H1 (cell line): Measurements from ENCODE around the gene CABP4. TPM values are rescaled to one million over a fixed set of nuclear protein-coding genes. Genes with fewer than 3 reads are reported as not detected.

Experiments
- CTCF ChIA-PET: fragments of 300-600 bp; sonication (Branson Sonifier 250); formaldehyde crosslinking; loops from one replicate; lab custom pipeline; 2021; ENCODE audit not compliant: partially characterized antibody; lab: Charles Lee
- POLR2A ChIA-PET: fragments of 300-600 bp; sonication (Branson Sonifier 250); formaldehyde crosslinking; loops from one replicate; lab custom pipeline; 2021; ENCODE audit warnings: inconsistent platforms; ENCODE audit not compliant: partially characterized antibody; lab: Charles Lee
- DNase-seq, 2 experiments: peaks; one replicate each; pipeline versions ENCODE4 v3.0.0 to v3.0.0-alpha.2; 2010 to 2022; ENCODE audit warnings: low spot score in 2 of 2, low read depth in 1 of 2, mixed read lengths in 1 of 2
- FAIRE-seq: peaks from 2 replicates; lab custom pipeline; 2011; peaks lifted over from hg19 to GRCh38; lab: Jason Lieb, UNC
- H2AFZ ChIP-seq: 2 replicates; pipeline ENCODE4 v1.8.1; 2012; ENCODE audit warnings: low read length, inconsistent platforms
- H2AK5ac ChIP-seq: 2 replicates; pipeline ENCODE4 v1.6.1; 2013; ENCODE audit warnings: low read depth, low read length
- H2BK120ac ChIP-seq: replicated peaks from 2 replicates; pipeline ENCODE3; 2013; ENCODE audit warnings: low read depth, low read length, inconsistent platforms
- H2BK12ac ChIP-seq: 2 replicates; pipeline ENCODE4 v1.6.1; 2013; ENCODE audit warnings: low read depth, low read length
- H2BK15ac ChIP-seq: 2 replicates; pipeline ENCODE4 v1.6.1; 2013; ENCODE audit warnings: low read length
- H2BK20ac ChIP-seq: 2 replicates; pipeline ENCODE4 v1.6.1; 2013; ENCODE audit warnings: low read length
- H2BK5ac ChIP-seq: 2 replicates; pipeline ENCODE4 v1.6.1; 2013; ENCODE audit warnings: low read depth, low read length
- H3K14ac ChIP-seq: 2 replicates; pipeline ENCODE4 v1.6.1; 2013; ENCODE audit warnings: inconsistent platforms; ENCODE audit not compliant: insufficient read length
- H3K18ac ChIP-seq: 2 replicates; pipeline ENCODE4 v1.6.1; 2013; ENCODE audit warnings: low read length; ENCODE audit errors: extremely low read depth
- H3K23ac ChIP-seq: 2 replicates; pipeline ENCODE4 v1.6.1; 2013; ENCODE audit warnings: inconsistent platforms; ENCODE audit not compliant: insufficient read length
- H3K23me2 ChIP-seq: 2 replicates; pipeline ENCODE4 v1.6.1; 2013; ENCODE audit warnings: low read depth, low read length
- H3K27ac ChIP-seq: 2 replicates; pipeline ENCODE4 v1.6.1; 2011; ENCODE audit warnings: low read depth, low read length, inconsistent platforms
- H3K27me3 ChIP-seq, 4 experiments: replicated peaks in 1 of 4; 1 replicate in 1 of 4; 2 replicates in 3 of 4; pipeline versions ENCODE4 v1.6.1 to v1.8.1; 2011 to 2013; ENCODE audit warnings: low read length in 3 of 4, mild to moderate bottlenecking in 3 of 4, inconsistent platforms in 2 of 4, mixed read lengths in 2 of 4, moderate library complexity in 1 of 4; ENCODE audit not compliant: control insufficient read depth in 3 of 4, insufficient read depth in 3 of 4; ENCODE audit errors: extremely low read depth in 1 of 4
- H3K36me3 ChIP-seq, 4 experiments: 2 replicates each; pipeline versions ENCODE4 v1.6.1 to v1.8.1; 2011 to 2013; ENCODE audit warnings: mild to moderate bottlenecking in 4 of 4, low read length in 3 of 4, moderate library complexity in 2 of 4, control low read depth in 1 of 4, inconsistent platforms in 1 of 4; ENCODE audit not compliant: insufficient read depth in 4 of 4, control insufficient read depth in 2 of 4
- H3K4ac ChIP-seq: replicated peaks from 2 replicates; pipeline ENCODE3; 2013; ENCODE audit warnings: low read length, low read depth, mixed read lengths, inconsistent platforms; ENCODE audit not compliant: insufficient read length
- H3K4me1 ChIP-seq, 4 experiments: replicated peaks in 1 of 4; 1 replicate in 1 of 4; 2 replicates in 3 of 4; pipeline versions ENCODE4 v1.6.1 to v1.8.1; 2011 to 2013; ENCODE audit warnings: low read length in 3 of 4, inconsistent platforms in 2 of 4, mixed read lengths in 1 of 4; ENCODE audit not compliant: insufficient read depth in 4 of 4, control insufficient read depth in 3 of 4
- H3K4me2 ChIP-seq, 2 experiments: 2 replicates each; pipeline versions ENCODE4 v1.6.1 to v1.8.1; 2011 to 2013; ENCODE audit warnings: low read depth in 2 of 2, low read length in 2 of 2, control low read depth in 1 of 2, inconsistent platforms in 1 of 2, mild to moderate bottlenecking in 1 of 2; ENCODE audit not compliant: insufficient read depth in 1 of 2
- H3K4me3 ChIP-seq, 4 experiments: fragments of 200-600, 300-600 bp in 1 of 4; sonication (generic), shearing (Covaris generic), sonication (Bioruptor Twin) in 1 of 4; 2 replicates each; pipeline versions ENCODE4 v1.5.1 to v1.8.1; 2011 to 2016; ENCODE audit warnings: low read length in 4 of 4, low read depth in 3 of 4, control low read depth in 2 of 4, inconsistent platforms in 2 of 4, mild to moderate bottlenecking in 2 of 4, mixed read lengths in 1 of 4, moderate library complexity in 1 of 4; ENCODE audit not compliant: insufficient read depth in 2 of 4; ENCODE audit errors: extremely low read depth in 1 of 4
- H3K56ac ChIP-seq: replicated peaks from 2 replicates; pipeline ENCODE3; 2013; ENCODE audit warnings: low read depth, mild to moderate bottlenecking, mixed read lengths, low read length, inconsistent platforms; ENCODE audit not compliant: insufficient read length
- H3K79me1 ChIP-seq: 2 replicates; pipeline ENCODE4 v1.6.1; 2013; ENCODE audit warnings: low read depth, low read length, control low read depth
- H3K79me2 ChIP-seq, 2 experiments: 2 replicates each; pipeline versions ENCODE4 v1.6.1 to v1.8.1; 2012 to 2013; ENCODE audit warnings: low read length in 2 of 2, mild to moderate bottlenecking in 2 of 2, inconsistent platforms in 1 of 2; ENCODE audit not compliant: insufficient read depth in 2 of 2, control insufficient read depth in 1 of 2
- H3K9ac ChIP-seq, 4 experiments: replicated peaks in 1 of 4; 1 replicate in 1 of 4; 2 replicates in 3 of 4; pipeline versions ENCODE4 v1.6.1 to v1.8.1; 2011 to 2013; ENCODE audit warnings: low read depth in 3 of 4, low read length in 3 of 4, control low read depth in 2 of 4, mild to moderate bottlenecking in 2 of 4, moderate library complexity in 2 of 4, inconsistent platforms in 1 of 4; ENCODE audit errors: extremely low read depth in 1 of 4
- H3K9me3 ChIP-seq, 2 experiments: 2 replicates each; pipeline versions ENCODE4 v1.6.1 to v1.8.1; 2012 to 2013; ENCODE audit warnings: mild to moderate bottlenecking in 2 of 2, moderate library complexity in 2 of 2, control low read depth in 1 of 2, inconsistent platforms in 1 of 2, low read depth in 1 of 2, low read length in 1 of 2, mixed read lengths in 1 of 2; ENCODE audit not compliant: insufficient read depth in 2 of 2
- H4K20me1 ChIP-seq, 2 experiments: replicated peaks in 1 of 2; 2 replicates each; pipeline versions ENCODE3 to v1.8.1; 2011 to 2013; ENCODE audit warnings: inconsistent platforms in 2 of 2, low read length in 2 of 2, mild to moderate bottlenecking in 1 of 2; ENCODE audit not compliant: insufficient read depth in 2 of 2, control insufficient read depth in 1 of 2
- H4K5ac ChIP-seq: 2 replicates; pipeline ENCODE4 v1.6.1; 2013; ENCODE audit warnings: low read length, low read depth, mixed read lengths, inconsistent platforms; ENCODE audit not compliant: insufficient read length
- H4K8ac ChIP-seq: 2 replicates; pipeline ENCODE4 v1.8.0; 2013; ENCODE audit warnings: mild to moderate bottlenecking, moderate library complexity, low read length, inconsistent platforms; ENCODE audit not compliant: insufficient read depth; ENCODE audit errors: extremely low read depth
- H4K91ac ChIP-seq: replicated peaks from 2 replicates; pipeline ENCODE3; 2013; ENCODE audit warnings: low read length, mixed read lengths, inconsistent platforms; ENCODE audit not compliant: insufficient read length
- BCL11A ChIP-seq, 2 experiments: IDR thresholded peaks; one replicate each; pipeline ENCODE4 v1.6.1; 2011; ENCODE audit warnings: low read depth in 2 of 2, low read length in 2 of 2, mild to moderate bottlenecking in 2 of 2
- HDAC6 ChIP-seq: IDR thresholded peaks from one replicate; pipeline ENCODE4 v1.7.1; 2012; ENCODE audit warnings: low read depth, mild to moderate bottlenecking, inconsistent platforms, low read length, moderate library complexity
- KDM4A ChIP-seq: IDR thresholded peaks from one replicate; pipeline ENCODE4 v1.7.1; 2012; ENCODE audit warnings: low read depth, mild to moderate bottlenecking, moderate library complexity, low read length, inconsistent platforms; ENCODE audit not compliant: severe bottlenecking
- KDM5A ChIP-seq: fragments of 200-600 bp; IDR thresholded peaks from 2 replicates; pipeline ENCODE4 v1.7.1; 2012; ENCODE audit warnings: mild to moderate bottlenecking, low read length, inconsistent platforms, mixed read lengths
- MAFK ChIP-seq: IDR thresholded peaks from 2 replicates; pipeline ENCODE4 v1.6.1; 2012; ENCODE audit warnings: low read depth, mild to moderate bottlenecking, improper control_type of control experiment, low read length
- RNF2 ChIP-seq: fragments of 200-900, 300-1000 bp; sonication (generic); IDR thresholded peaks from 2 replicates; pipeline ENCODE4 v1.7.1; 2016; ENCODE audit warnings: borderline replicate concordance, low read depth, mild to moderate bottlenecking, antibody characterized with exemption, low read length; ENCODE audit not compliant: poor library complexity, severe bottlenecking; ENCODE audit errors: missing control alignments
- SP2 ChIP-seq: IDR thresholded peaks from 2 replicates; pipeline ENCODE4 v1.6.1; 2012; ENCODE audit warnings: mild to moderate bottlenecking, low read length, inconsistent platforms
- SUZ12 ChIP-seq: fragments of 200-600 bp; sonication (generic); IDR thresholded peaks from 2 replicates; pipeline ENCODE4 v1.6.1; 2012; ENCODE audit warnings: mild to moderate bottlenecking, inconsistent platforms, low read length, moderate library complexity, mixed read lengths
- TAF1 ChIP-seq: IDR thresholded peaks from 2 replicates; pipeline ENCODE4 v1.6.1; 2011; ENCODE audit warnings: mild to moderate bottlenecking, low read depth, low read length
- TEAD4 ChIP-seq: IDR thresholded peaks from 2 replicates; pipeline ENCODE4 v1.6.1; 2012; ENCODE audit warnings: low read depth, low read length, inconsistent platforms, mixed read lengths
- WGBS, 2 experiments: shearing (Covaris generic) in 1 of 2; methylation state at CpG; one replicate each; pipeline versions ENCODE4 v1.1.6 to v1.1.7; 2013 to 2015; ENCODE audit warnings: low lambda C conversion rate in 2 of 2, mixed read lengths in 2 of 2, inconsistent platforms in 1 of 2, low coverage in 1 of 2, missing lambda C conversion rate in 1 of 2; ENCODE audit not compliant: insufficient replicate concordance in 2 of 2, insufficient coverage in 1 of 2, insufficient read length in 1 of 2; ENCODE audit errors: extremely low coverage in 1 of 2, missing lambda C conversion rate in 1 of 2; 5-methylcytosine and 5-hydroxymethylcytosine counted together
- polyA plus RNA-seq, 7 experiments: library from polyadenylated mRNA; depleted of rRNA in 3 of 7; stranded (reverse) in 5 of 7; unstranded in 2 of 7; fragments of >200 nt in 5 of 7; fragments of 200-250 nt in 2 of 7; gene quantifications; 1 replicate in 5 of 7; 2 replicates in 1 of 7; 4 replicates in 1 of 7; pipeline versions ENCODE4 v1.2.1 to v1.2.3, GENCODE V29; 2011 to 2013; ENCODE audit warnings: missing spikeins in 2 of 7, mixed read lengths in 2 of 7
- total RNA-seq: library from RNA; stranded (reverse); fragmentation: NEBNext Ultra II Directional; extraction: Animal tissue kit (Norgen Biotek cat#: 25700); gene quantifications from 2 replicates; pipeline ENCODE4 v1.2.1, GENCODE V29; 2021
- TF ChIP-seq, protein P1 (sequence below): IDR thresholded peaks from 2 replicates; pipeline ENCODE4 v1.6.1; 2012; ENCODE audit warnings: low read length, inconsistent platforms

The CABP4 gene
- total and polyA plus RNA-seq, 2 of the 8 experiments (the other 6 are each of a cell fraction or from before 2014, with no cell fraction given): not detected

DNA sequence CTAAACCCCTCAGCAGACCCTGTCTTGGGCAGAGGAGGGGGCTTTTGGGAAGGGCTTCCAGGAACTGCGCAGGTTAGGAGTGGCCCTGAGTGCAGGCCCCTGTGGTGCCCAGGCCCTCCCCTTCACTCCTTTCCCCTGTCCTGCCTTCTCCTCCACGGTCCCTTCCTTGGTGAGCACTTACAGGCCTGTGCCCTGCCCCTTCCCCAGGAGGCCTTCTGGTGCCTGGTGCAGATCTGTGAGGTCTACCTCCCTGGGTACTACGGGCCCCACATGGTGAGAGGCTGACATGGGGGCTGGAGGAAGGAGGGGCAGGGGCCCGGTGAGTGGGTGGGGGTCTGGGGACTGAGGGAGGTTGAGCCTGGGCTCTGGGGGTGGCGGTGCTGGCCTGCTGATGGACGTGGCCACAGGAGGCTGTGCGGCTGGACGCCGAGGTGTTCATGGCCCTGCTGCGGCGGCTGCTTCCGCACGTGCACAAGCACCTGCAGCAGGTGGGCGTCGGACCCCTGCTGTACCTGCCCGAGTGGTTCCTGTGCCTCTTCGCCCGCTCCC lies 48.7 kb upstream of the CABP4 start:
- Histone ChIP-seq H3K18ac (no peak overlapping the region), H3K4me3 (no peak overlapping the region), H3K4me1 (peaks cover 0 to 14% (median 8%) of the 10 kb centered on the region in 4 experiments; a peak in 5 of 7 replicates), H2BK15ac (no peak overlapping the region), H4K20me1 (no peaks in the 10 kb centered on the region), H3K27me3 (peaks cover 0 to 4% (median 2%) of the 10 kb centered on the region in 4 experiments; a peak in 3 of 7 replicates), H3K9me3 (no peaks in the 10 kb centered on the region), H2BK12ac (no peak overlapping the region), H3K14ac (no peak overlapping the region), H3K79me1 (no peaks in the 10 kb centered on the region), H2BK20ac (no peak overlapping the region), H3K4me2 (no peak overlapping the region), H3K36me3 (no peaks in the 10 kb centered on the region), H3K56ac (no peak overlapping the region), H2BK5ac (no peak overlapping the region), H3K27ac (no peak overlapping the region), H3K23me2 (0 out of 2 replicates have a peak, but pooled peaks cover 2% of the 10 kb centered on the region), H2AK5ac (no peak overlapping the region), H2AFZ (no peak overlapping the region), H3K4ac (no peak overlapping the region), H3K9ac (no peak overlapping the region), H4K91ac (no peak overlapping the region), H2BK120ac (no peak overlapping the region), H4K5ac (no peak overlapping the region), H4K8ac (peak overlapping the region; percentile 57; the same call in 1 of the 2 replicates), H3K23ac (no peak overlapping the region), H3K79me2 (no peaks in the 10 kb centered on the region)
- CTCF ChIA-PET: interaction anchor here (0.9 to 1.2 kb wide), 4 partner anchors 10 to 49 kb away, joined by 3 to 6 read pairs (median 4); no protein-coding TSS in a partner anchor
- no peak for DNase-seq
- FAIRE-seq: no peak
- POLR2A ChIA-PET: interaction anchor here (0.8 to 1.9 kb wide), 7 partner anchors 9 to 53 kb away, joined by 3 to 8 read pairs (median 3); partner anchors contain the start of gene POLD4
- 94% methylated on average over 10 of the region's 18 CpGs; no CpG with 5 or more reads in 1 of the 2 experiments for WGBS, 2 experiments
- TF ChIP-seq HDAC6: no peak
- TF ChIP-seq KDM4A: no peak
- TF ChIP-seq BCL11A (IDR thresholded peaks at IDR 0.05; ENCODE audit: low read depth in 2 of 2, low read length in 2 of 2): no peak
- TF ChIP-seq KDM5A: no peak
- TF ChIP-seq SUZ12: no peak
- TF ChIP-seq RNF2: no peak
- no peak for TF ChIP-seq SP2
- no peak for TF ChIP-seq MAFK
- no peak for TF ChIP-seq TEAD4
- no peak for TF ChIP-seq TAF1
- TF ChIP-seq, protein P1, sequence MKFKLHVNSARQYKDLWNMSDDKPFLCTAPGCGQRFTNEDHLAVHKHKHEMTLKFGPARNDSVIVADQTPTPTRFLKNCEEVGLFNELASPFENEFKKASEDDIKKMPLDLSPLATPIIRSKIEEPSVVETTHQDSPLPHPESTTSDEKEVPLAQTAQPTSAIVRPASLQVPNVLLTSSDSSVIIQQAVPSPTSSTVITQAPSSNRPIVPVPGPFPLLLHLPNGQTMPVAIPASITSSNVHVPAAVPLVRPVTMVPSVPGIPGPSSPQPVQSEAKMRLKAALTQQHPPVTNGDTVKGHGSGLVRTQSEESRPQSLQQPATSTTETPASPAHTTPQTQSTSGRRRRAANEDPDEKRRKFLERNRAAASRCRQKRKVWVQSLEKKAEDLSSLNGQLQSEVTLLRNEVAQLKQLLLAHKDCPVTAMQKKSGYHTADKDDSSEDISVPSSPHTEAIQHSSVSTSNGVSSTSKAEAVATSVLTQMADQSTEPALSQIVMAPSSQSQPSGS: no peak
